ENCODE measurements around the gene DR1.

DNA sequence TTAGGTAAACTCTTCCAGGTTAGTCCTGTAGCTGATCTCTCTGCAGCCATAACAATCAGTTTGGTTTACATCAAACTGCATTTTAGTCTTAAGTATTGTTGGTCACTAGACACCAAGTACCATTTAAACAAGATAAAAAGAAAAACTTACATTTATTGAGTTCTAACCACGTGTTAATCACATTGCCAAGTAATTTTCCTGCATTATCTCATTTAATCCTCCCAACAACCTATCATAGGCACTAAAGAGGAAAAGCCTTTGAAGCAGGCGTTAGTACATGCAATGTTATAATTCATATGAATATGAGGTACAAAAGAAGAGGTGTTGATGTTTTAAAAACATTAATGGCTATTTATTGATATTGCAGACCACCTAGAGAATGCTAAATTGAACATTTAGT lies 9.0 kb downstream of the DR1 start:
- TF ChIP-seq, protein P1, sequence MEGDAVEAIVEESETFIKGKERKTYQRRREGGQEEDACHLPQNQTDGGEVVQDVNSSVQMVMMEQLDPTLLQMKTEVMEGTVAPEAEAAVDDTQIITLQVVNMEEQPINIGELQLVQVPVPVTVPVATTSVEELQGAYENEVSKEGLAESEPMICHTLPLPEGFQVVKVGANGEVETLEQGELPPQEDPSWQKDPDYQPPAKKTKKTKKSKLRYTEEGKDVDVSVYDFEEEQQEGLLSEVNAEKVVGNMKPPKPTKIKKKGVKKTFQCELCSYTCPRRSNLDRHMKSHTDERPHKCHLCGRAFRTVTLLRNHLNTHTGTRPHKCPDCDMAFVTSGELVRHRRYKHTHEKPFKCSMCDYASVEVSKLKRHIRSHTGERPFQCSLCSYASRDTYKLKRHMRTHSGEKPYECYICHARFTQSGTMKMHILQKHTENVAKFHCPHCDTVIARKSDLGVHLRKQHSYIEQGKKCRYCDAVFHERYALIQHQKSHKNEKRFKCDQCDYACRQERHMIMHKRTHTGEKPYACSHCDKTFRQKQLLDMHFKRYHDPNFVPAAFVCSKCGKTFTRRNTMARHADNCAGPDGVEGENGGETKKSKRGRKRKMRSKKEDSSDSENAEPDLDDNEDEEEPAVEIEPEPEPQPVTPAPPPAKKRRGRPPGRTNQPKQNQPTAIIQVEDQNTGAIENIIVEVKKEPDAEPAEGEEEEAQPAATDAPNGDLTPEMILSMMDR (IDR thresholded peaks at IDR 0.05) = no peak
- no peak for TF ChIP-seq EZH2 (IDR thresholded peaks at IDR 0.05)
